HCT116 (cell line): ENCODE data around the gene FKBP10. TPM values are rescaled to one million over a fixed set of nuclear protein-coding genes. Genes with fewer than 3 reads are reported as not detected.
"Not testable (repeated sequence)": the region's sequence is repeated elsewhere in the genome, so short reads cannot be mapped to it uniquely, and the experiment has no call there.

Experiments
- ATAC-seq: fragments of 200-7000 bp; cut with Tn5 transposase; 2 replicates; pipeline ENCODE4 v1.9.1; 2020; ENCODE audit warnings: mild to moderate bottlenecking, moderate library complexity
- BruUV-seq: library from RNA; stranded (reverse); fragments of 400-500 nt; replicated peaks from 2 replicates; lab custom pipeline; 2021; lab: Mats Ljungman, UMichigan
- CTCF ChIA-PET: fragments of 300-600 bp; sonication (Branson Sonifier 250); formaldehyde crosslinking; loops from one replicate; lab custom pipeline; 2021; ENCODE audit warnings: antibody characterized with exemption; lab: Charles Lee
- POLR2A ChIA-PET: fragments of 300-600, 350-600 bp; sonication (Branson Sonifier 250); formaldehyde crosslinking; loops from one replicate; lab custom pipeline; 2021; ENCODE audit warnings: antibody characterized with exemption; lab: Charles Lee
- RAD21 ChIA-PET, 2 experiments: fragments of 300-600 bp; sonication (Branson Sonifier 250); formaldehyde crosslinking; loops; one replicate each; lab custom pipeline; 2023; ENCODE audit warnings: low total read pairs in 2 of 2; ENCODE audit not compliant: uncharacterized antibody in 2 of 2, unreplicated experiment in 2 of 2, low non-redundant PET in 1 of 2; lab: Charles Lee
- DNase-seq: peaks from one replicate; pipeline ENCODE4 v3.0.0-alpha.2; 2010; ENCODE audit warnings: low read depth, low spot score
- H2AFZ ChIP-seq: fragments of 200-600 bp; shearing (Covaris generic), sonication (generic); 2 replicates; pipeline ENCODE4 v1.6.1; 2017; ENCODE audit warnings: low read depth, mixed run types, mixed read lengths, antibody characterized with exemption, low read length; ENCODE audit not compliant: poor library complexity, severe bottlenecking
- H3K27ac ChIP-seq: 2 replicates; pipeline ENCODE4 v1.5.1; 2012; ENCODE audit warnings: low read depth, low read length
- H3K27me3 ChIP-seq: fragments of 200-600 bp; sonication (generic); 2 replicates; pipeline ENCODE4 v1.6.1; 2016; ENCODE audit warnings: mixed run types, low read length, mixed read lengths; ENCODE audit not compliant: insufficient read depth
- H3K36me3 ChIP-seq, 2 experiments: fragments of 200-500 bp in 1 of 2; fragments of 200-600 bp in 1 of 2; sonication (Bioruptor generic) in 1 of 2; sonication (generic) in 1 of 2; 2 replicates each; pipeline versions ENCODE4 v1.5.1 to v1.6.1; 2014 to 2016; ENCODE audit warnings: low read length in 2 of 2, inconsistent platforms in 1 of 2, mixed read lengths in 1 of 2, mixed run types in 1 of 2; ENCODE audit not compliant: insufficient read depth in 2 of 2, control insufficient read depth in 1 of 2
- H3K4me1 ChIP-seq, 2 experiments: fragments of 200-600 bp in 1 of 2; sonication (generic) in 1 of 2; 2 replicates each; pipeline versions ENCODE4 v1.5.1 to v1.6.1; 2012 to 2017; ENCODE audit warnings: low read length in 2 of 2, inconsistent platforms in 1 of 2, mild to moderate bottlenecking in 1 of 2, mixed read lengths in 1 of 2, mixed run types in 1 of 2, moderate library complexity in 1 of 2; ENCODE audit not compliant: insufficient read depth in 2 of 2, control insufficient read depth in 1 of 2
- H3K4me2 ChIP-seq: fragments of 200-600 bp; sonication (generic); 2 replicates; pipeline ENCODE4 v1.6.1; 2017; ENCODE audit warnings: mixed run types, low read length, mixed read lengths
- H3K4me3 ChIP-seq, 2 experiments: fragments of 200-600 bp in 1 of 2; sonication (generic) in 1 of 2; replicated peaks in 1 of 2; 2 replicates each; pipeline ENCODE4 v1.5.1; 2011 to 2016; ENCODE audit warnings: low read length in 2 of 2, control low read depth in 1 of 2, low read depth in 1 of 2, mild to moderate bottlenecking in 1 of 2, mixed read lengths in 1 of 2, mixed run types in 1 of 2
- H3K79me2 ChIP-seq: fragments of 200-600 bp; sonication (generic); 2 replicates; pipeline ENCODE4 v1.6.1; 2017; ENCODE audit warnings: mild to moderate bottlenecking, mixed run types, low read length, moderate library complexity, mixed read lengths; ENCODE audit not compliant: insufficient read depth
- H3K9ac ChIP-seq: fragments of 200-600 bp; sonication (generic); 2 replicates; pipeline ENCODE4 v1.6.1; 2016; ENCODE audit warnings: low read length, mixed read lengths
- H3K9me2 ChIP-seq: fragments of 200-600 bp; sonication (generic), shearing (Covaris generic); 2 replicates; pipeline ENCODE4 v1.6.1; 2017; ENCODE audit warnings: mixed run types, mild to moderate bottlenecking, moderate library complexity; ENCODE audit not compliant: insufficient read depth
- H3K9me3 ChIP-seq, 2 experiments: fragments of 200-500 bp in 1 of 2; fragments of 200-600 bp in 1 of 2; sonication (Bioruptor generic) in 1 of 2; sonication (generic) in 1 of 2; 2 replicates each; pipeline ENCODE4 v1.6.1; 2014 to 2017; ENCODE audit warnings: low read length in 2 of 2, mixed read lengths in 2 of 2, inconsistent platforms in 1 of 2, low read depth in 1 of 2, mild to moderate bottlenecking in 1 of 2, mixed run types in 1 of 2, moderate library complexity in 1 of 2; ENCODE audit not compliant: control insufficient read depth in 1 of 2, insufficient read depth in 1 of 2
- H4K20me1 ChIP-seq: fragments of 200-600 bp; sonication (generic), shearing (Covaris generic); 2 replicates; pipeline ENCODE4 v1.6.1; 2017; ENCODE audit warnings: mixed run types, mild to moderate bottlenecking, moderate library complexity; ENCODE audit not compliant: insufficient read depth
- EZH2 ChIP-seq: fragments of 200-600 bp; sonication (generic); IDR thresholded peaks from 2 replicates; pipeline ENCODE4 v1.6.1; 2017; ENCODE audit warnings: antibody characterized with exemption, mixed run types
- ZNF274 ChIP-seq: fragments of 200-500 bp; sonication (Bioruptor generic); IDR thresholded peaks from 2 replicates; pipeline ENCODE4 v1.6.1; 2014; ENCODE audit warnings: mild to moderate bottlenecking, low read depth, low read length, inconsistent platforms
- intact Hi-C: fragments of 100-400 bp; cut with micrococcal nuclease; formaldehyde crosslinking; loops from 2 replicates; pipeline ENCODE4 v1.10.0; 2022
- total RNA-seq: library from RNA; stranded (reverse); gene quantifications from one replicate; pipeline ENCODE4 v1.2.1, GENCODE V29; 2021; ENCODE audit not compliant: unreplicated experiment
- TF ChIP-seq, protein P1 (sequence below): IDR thresholded peaks from 2 replicates; pipeline ENCODE4 v1.6.1; 2011; ENCODE audit warnings: mild to moderate bottlenecking, low read length, moderate library complexity; ENCODE audit not compliant: insufficient replicate concordance; ENCODE audit errors: extremely low read depth

FKBP10 gene
- total RNA-seq, 1 experiment from 2014 or later = 78.5 TPM

DNA sequence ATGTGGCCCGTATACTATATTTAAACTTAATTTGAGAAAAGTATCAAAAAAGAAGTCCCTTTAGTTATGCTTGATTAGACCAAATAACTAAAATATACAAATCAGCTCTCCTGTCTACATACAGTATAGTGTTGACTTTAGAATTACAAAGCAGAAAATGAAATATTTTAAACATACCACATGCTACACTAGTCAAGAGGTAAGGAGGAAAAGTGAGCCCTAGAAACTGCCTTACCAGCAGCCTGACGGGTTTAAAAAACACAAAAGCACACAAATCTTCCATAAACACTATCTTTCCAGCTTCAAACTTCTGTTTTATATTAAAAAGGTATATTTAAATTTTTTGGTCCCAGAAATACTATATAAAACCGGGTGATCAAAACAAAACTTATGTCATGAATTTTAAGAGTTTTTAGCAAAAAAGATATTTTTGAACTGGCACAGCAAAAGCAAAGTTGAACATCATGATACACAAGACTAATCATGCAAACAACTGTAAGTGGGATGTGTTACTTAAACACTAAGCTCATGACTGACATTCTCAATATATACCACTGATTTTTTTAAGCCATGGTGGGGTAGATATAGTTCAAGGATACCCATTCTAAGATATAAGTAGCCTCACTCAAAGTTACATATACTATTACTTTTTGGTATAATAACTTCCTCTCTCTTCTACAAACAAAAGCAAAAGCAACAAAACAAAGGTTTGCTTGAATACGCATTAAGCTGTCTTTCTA is 36.6 kb downstream of the FKBP10 start (continued):
- TF ChIP-seq ZNF274 = no peak
- TF ChIP-seq, protein P1, sequence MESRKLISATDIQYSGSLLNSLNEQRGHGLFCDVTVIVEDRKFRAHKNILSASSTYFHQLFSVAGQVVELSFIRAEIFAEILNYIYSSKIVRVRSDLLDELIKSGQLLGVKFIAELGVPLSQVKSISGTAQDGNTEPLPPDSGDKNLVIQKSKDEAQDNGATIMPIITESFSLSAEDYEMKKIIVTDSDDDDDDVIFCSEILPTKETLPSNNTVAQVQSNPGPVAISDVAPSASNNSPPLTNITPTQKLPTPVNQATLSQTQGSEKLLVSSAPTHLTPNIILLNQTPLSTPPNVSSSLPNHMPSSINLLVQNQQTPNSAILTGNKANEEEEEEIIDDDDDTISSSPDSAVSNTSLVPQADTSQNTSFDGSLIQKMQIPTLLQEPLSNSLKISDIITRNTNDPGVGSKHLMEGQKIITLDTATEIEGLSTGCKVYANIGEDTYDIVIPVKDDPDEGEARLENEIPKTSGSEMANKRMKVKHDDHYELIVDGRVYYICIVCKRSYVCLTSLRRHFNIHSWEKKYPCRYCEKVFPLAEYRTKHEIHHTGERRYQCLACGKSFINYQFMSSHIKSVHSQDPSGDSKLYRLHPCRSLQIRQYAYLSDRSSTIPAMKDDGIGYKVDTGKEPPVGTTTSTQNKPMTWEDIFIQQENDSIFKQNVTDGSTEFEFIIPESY = no peak
- TF ChIP-seq EZH2 = no peak
- TF ChIP-seq, all 23 proteins: peak for 0

DNA sequence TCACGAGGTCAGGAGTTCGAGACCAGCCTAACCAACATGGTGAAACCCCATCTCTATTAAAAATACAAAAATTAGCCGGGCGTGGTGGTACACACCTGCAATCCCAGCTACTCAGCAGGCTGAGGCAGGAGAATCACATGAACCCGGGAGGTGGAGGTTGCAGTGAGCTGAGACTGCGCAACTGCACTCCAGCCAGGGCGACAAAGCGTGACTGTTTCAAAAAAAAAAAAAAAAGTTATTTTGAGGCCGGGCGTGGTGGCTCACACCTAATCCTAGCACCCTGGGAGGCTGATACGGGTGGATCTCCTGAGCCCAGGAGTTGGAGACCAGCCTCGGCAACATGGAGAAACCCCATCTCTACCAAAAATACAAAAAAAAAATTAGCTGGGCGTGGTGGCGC is 38.6 kb downstream of the FKBP10 start:
- RAD21 ChIA-PET, intact Hi-C loops, ATAC-seq, H3K27ac ChIP-seq, DNase-seq, BruUV-seq, H3K4me3 ChIP-seq, H2AFZ ChIP-seq, H3K27me3 ChIP-seq, H4K20me1 ChIP-seq, H3K4me1 ChIP-seq, H3K9me2 ChIP-seq, CTCF ChIA-PET, H3K9ac ChIP-seq, H3K9me3 ChIP-seq, H3K4me2 ChIP-seq: not testable (repeated sequence)
- POLR2A ChIA-PET = interaction anchor here (1.0 kb wide), 1 partner anchor 65 kb away, joined by 3 read pairs; the partner anchor contains the start of gene JUP
- H3K79me2 ChIP-seq = peaks cover 70% of the 10 kb centered on the region
- H3K36me3 ChIP-seq = peaks cover 10 to 21% of the 10 kb centered on the region in 2 experiments; a peak in 3 of 4 replicates
